Measurements from ENCODE around the gene ZNF317. TPM values are rescaled to one million over a fixed set of nuclear protein-coding genes. Genes with fewer than 3 reads are reported as not detected.

Gene ZNF317
- total RNA-seq, 1 donor from 2014 or later = 25.4 TPM

GRCh38 chr19:9171393-9171991 is 31.3 kb downstream of the ZNF317 start:
- TF ChIP-seq CTCF (IDR thresholded peaks at IDR 0.05) = no peak
- no peak for DNase-seq
- intact Hi-C loops (cut with DNase I) = no loop called here
- Histone ChIP-seq H3K4me1 (no peaks in the 10 kb centered on the region), H3K9me3 (no peaks in the 10 kb centered on the region), H3K36me3 (no peaks in the 10 kb centered on the region), H3K4me3 (no peak overlapping the region), H3K27me3 (ENCODE audit: low read depth) (no peaks in the 10 kb centered on the region), H3K27ac (no peak overlapping the region)
- ATAC-seq = no peak

- no peak overlapping the region for H3K27ac ChIP-seq
- ATAC-seq = no peak
- DNase-seq = no peak
- intact Hi-C loops (cut with DNase I) = no loop called here
- TF ChIP-seq CTCF (IDR thresholded peaks at IDR 0.05) = no peak
- H3K36me3 ChIP-seq = no peaks in the 10 kb centered on the region
- no peaks in the 10 kb centered on the region for H3K9me3 ChIP-seq
- no peaks in the 10 kb centered on the region for H3K27me3 ChIP-seq (ENCODE audit: low read depth)
- no peak overlapping the region for H3K4me3 ChIP-seq
- H3K4me1 ChIP-seq = no peaks in the 10 kb centered on the region
Observed at GRCh38 chr19:9175326-9175725, 35.1 kb downstream of the ZNF317 start.

GRCh38 chr19:9178901-9179300 is 38.7 kb downstream of the ZNF317 start, which contains the start of gene OR7D2:
Gene OR7D2, plus strand, starts transcription at chr19:9178979. Its CDS starts 6,803 bp downstream, at chr19:9185782.
- H3K36me3 ChIP-seq = no peaks in the 10 kb centered on the region
- DNase-seq (no peak), ATAC-seq (no peak)
- H3K9me3 ChIP-seq = no peaks in the 10 kb centered on the region
- no peaks in the 10 kb centered on the region for H3K4me1 ChIP-seq
- no peak within 1 kb of the TSS for H3K4me3 ChIP-seq
- intact Hi-C loops (cut with DNase I) = no loop called here
- no peak for TF ChIP-seq CTCF (IDR thresholded peaks at IDR 0.05)
- H3K27ac ChIP-seq = no peak within 1 kb of the TSS
- H3K27me3 ChIP-seq (ENCODE audit: low read depth) = no peaks in the 10 kb centered on the region

GRCh38 chr19:9183000-9183399 is 42.8 kb downstream of the ZNF317 start:
- Histone ChIP-seq H3K27me3 (ENCODE audit: low read depth) (no peaks in the 10 kb centered on the region), H3K4me3 (no peak overlapping the region), H3K36me3 (no peaks in the 10 kb centered on the region), H3K27ac (no peak overlapping the region), H3K9me3 (no peaks in the 10 kb centered on the region), H3K4me1 (no peaks in the 10 kb centered on the region)
- ATAC-seq (no peak), DNase-seq (no peak)
- no peak for TF ChIP-seq CTCF (IDR thresholded peaks at IDR 0.05)
- intact Hi-C loops (cut with DNase I) = no loop called here

- Histone ChIP-seq H3K27me3 (ENCODE audit: low read depth) (no peaks in the 10 kb centered on the region), H3K36me3 (no peaks in the 10 kb centered on the region), H3K4me1 (no peaks in the 10 kb centered on the region), H3K9me3 (no peaks in the 10 kb centered on the region), H3K4me3 (no peak overlapping the region), H3K27ac (no peak overlapping the region)
- intact Hi-C loops (cut with DNase I) = no loop called here
- TF ChIP-seq CTCF (IDR thresholded peaks at IDR 0.05) = no peak
- DNase-seq (no peak), ATAC-seq (no peak)
Observed at GRCh38 chr19:9187191-9187590, 47.0 kb downstream of the ZNF317 start.

All from lower lobe of right lung (tissue), 2 donors.